K562 (cell line): Measurements from ENCODE around the gene SPATA24. TPM values are rescaled to one million over a fixed set of nuclear protein-coding genes. Genes with fewer than 3 reads are reported as not detected.

Source experiments
- ATAC-seq: fragments of 200-7000 bp; cut with Tn5 transposase; 3 replicates; pipeline ENCODE4 v1.9.1; 2020; ENCODE audit warnings: moderate library complexity
- BruUV-seq: library from RNA; stranded (reverse); fragments of 400-500 nt; replicated peaks from 2 replicates; lab custom pipeline; 2021; lab: Mats Ljungman, UMichigan
- CTCF ChIA-PET: fragments of 300-600 bp; formaldehyde crosslinking; extraction: SDS; loops from one replicate; lab custom pipeline; 2021; ENCODE audit warnings: low intra/inter-chr PET ratio; lab: Yijun Ruan, JAX
- POLR2A ChIA-PET: fragments of 300-600, 350-650 bp; sonication (Branson Sonifier 250); formaldehyde crosslinking; extraction: SDS; loops from one replicate; lab custom pipeline; 2021; ENCODE audit warnings: antibody characterized with exemption, inconsistent platforms; lab: Yijun Ruan, JAX
- DNase-seq, 4 experiments: peaks; one replicate each; pipeline versions ENCODE4 v3.0.0 to v3.0.0-alpha.2; 2011 to 2018; ENCODE audit warnings: low spot score in 3 of 4, mixed read lengths in 3 of 4; ENCODE audit errors: extremely low read depth in 1 of 4
- FAIRE-seq: peaks from 2 replicates; lab custom pipeline; 2011; peaks lifted over from hg19 to GRCh38; lab: Jason Lieb, UNC
- H2AFZ ChIP-seq: 2 replicates; pipeline ENCODE4 v1.6.0; 2011; ENCODE audit warnings: low read depth, low read length, control low read depth, inconsistent platforms
- H3K27ac ChIP-seq: fragments of 200-600 bp; 3 replicates; pipeline ENCODE4 v1.8.0; 2011; ENCODE audit warnings: low read depth, mild to moderate bottlenecking, control low read depth, inconsistent platforms, low read length, moderate library complexity, mixed read lengths; ENCODE audit errors: extremely low read depth
- H3K27me3 ChIP-seq, 2 experiments: fragments of 300-600 bp in 1 of 2; 2 replicates in 1 of 2; 3 replicates in 1 of 2; pipeline versions ENCODE4 v1.6.0 to v1.8.0; 2011; ENCODE audit warnings: inconsistent platforms in 2 of 2, low read length in 2 of 2, mild to moderate bottlenecking in 1 of 2, mixed read lengths in 1 of 2, moderate library complexity in 1 of 2; ENCODE audit not compliant: control insufficient read depth in 2 of 2, insufficient read depth in 2 of 2
- H3K36me3 ChIP-seq: fragments of 300-600 bp; 3 replicates; pipeline ENCODE4 v1.8.0; 2011; ENCODE audit warnings: mild to moderate bottlenecking, low read length, inconsistent platforms; ENCODE audit not compliant: control insufficient read depth, insufficient read depth
- H3K4me1 ChIP-seq, 2 experiments: fragments of 200-600 bp in 1 of 2; replicated peaks in 1 of 2; 2 replicates in 1 of 2; 3 replicates in 1 of 2; pipeline versions ENCODE4 v1.5.1 to v1.8.0; 2011; ENCODE audit warnings: inconsistent platforms in 2 of 2, low read length in 2 of 2, mild to moderate bottlenecking in 1 of 2, mixed read lengths in 1 of 2, moderate library complexity in 1 of 2; ENCODE audit not compliant: control insufficient read depth in 2 of 2, insufficient read depth in 2 of 2
- H3K4me2 ChIP-seq: 2 replicates; pipeline ENCODE4 v1.6.1; 2011; ENCODE audit warnings: low read length, control low read depth, inconsistent platforms, mixed read lengths; ENCODE audit not compliant: insufficient read depth
- H3K4me3 ChIP-seq: fragments of 200-600 bp; sonication (generic), shearing (Covaris generic); 2 replicates; pipeline ENCODE4 v1.5.1; 2016; ENCODE audit warnings: control low read depth, inconsistent platforms
- H3K79me2 ChIP-seq: fragments of 200-600 bp; 3 replicates; pipeline ENCODE4 v1.8.0; 2011; ENCODE audit warnings: low read length, inconsistent platforms; ENCODE audit not compliant: control insufficient read depth, insufficient read depth
- H3K9ac ChIP-seq, 2 experiments: 2 replicates each; pipeline versions ENCODE4 v1.6.0 to v1.6.1; 2011; ENCODE audit warnings: low read depth in 2 of 2, low read length in 2 of 2, control low read depth in 1 of 2, inconsistent platforms in 1 of 2, mild to moderate bottlenecking in 1 of 2, mixed read lengths in 1 of 2; ENCODE audit not compliant: insufficient read depth in 1 of 2
- H3K9me1 ChIP-seq: one replicate; pipeline ENCODE4 v1.6.0; 2011; ENCODE audit warnings: inconsistent platforms, mild to moderate bottlenecking, low read length, moderate library complexity; ENCODE audit not compliant: control insufficient read depth, insufficient read depth
- H3K9me3 ChIP-seq: replicated peaks from 2 replicates; pipeline ENCODE4 v1.5.1; 2011; ENCODE audit warnings: low read depth, low read length, inconsistent platforms; ENCODE audit not compliant: control insufficient read depth, insufficient read depth
- H4K20me1 ChIP-seq: replicated peaks from 2 replicates; pipeline ENCODE4 v1.6.1; 2011; ENCODE audit warnings: low read length, inconsistent platforms, mixed read lengths; ENCODE audit not compliant: control insufficient read depth, insufficient read depth
- NRF1 ChIP-seq, 2 experiments: fragments of 450-650 bp; IDR thresholded peaks in 1 of 2; conservative IDR thresholded peaks in 1 of 2; 2 replicates each; pipeline ENCODE4 v1.6.1; 2014; ENCODE audit warnings: mild to moderate bottlenecking in 2 of 2
- WGBS: fragments of 100-300 bp; shearing (Covaris generic); methylation state at CpG from one replicate; pipeline ENCODE4 v1.1.6; 2016; ENCODE audit warnings: low coverage, mixed read lengths; ENCODE audit not compliant: insufficient coverage; ENCODE audit errors: missing lambda C conversion rate; 5-methylcytosine and 5-hydroxymethylcytosine counted together
- in situ Hi-C: fragments of 300-500 bp; cut with MboI; formaldehyde crosslinking; loops from 4 replicates; pipeline ENCODE4 v1.15.0; 2018; ENCODE audit warnings: inconsistent platforms, mixed read lengths
- intact Hi-C: fragments of 100-400 bp; cut with micrococcal nuclease; formaldehyde crosslinking; loops from 2 replicates; pipeline ENCODE4 v1.14.2; 2022
- polyA plus RNA-seq, 8 experiments: library from polyadenylated mRNA; depleted of rRNA in 4 of 8; stranded (reverse) in 5 of 8; unstranded in 3 of 8; fragments of >200 nt; fragmentation: Nextera tagmentation in 2 of 8; fragmentation: Illumina TruSeq in 1 of 8; extraction: Ambion mirVana in 2 of 8; extraction: Trizol in 1 of 8; gene quantifications; 2 replicates each; pipeline versions ENCODE4 v1.2.1 to v1.2.3, GENCODE V29; 2011 to 2014; ENCODE audit warnings: inconsistent platforms in 1 of 8, missing spikeins in 1 of 8
- total RNA-seq, 7 experiments: library from RNA; depleted of rRNA in 6 of 7; stranded (reverse); fragments of >200 nt in 6 of 7; fragmentation: Illumina TruSeq in 2 of 7; extraction: Trizol in 2 of 7; gene quantifications; 2 replicates each; pipeline versions ENCODE4 v1.2.1 to v1.2.3, GENCODE V29; 2011 to 2021; ENCODE audit warnings: low replicate concordance in 1 of 7
- TF ChIP-seq, protein P1 (sequence below): sonication (generic); formaldehyde crosslinking; IDR thresholded peaks from 2 replicates; pipeline ENCODE4 v1.8.0; 2022; ENCODE audit warnings: missing genetic modification reagents, mild to moderate bottlenecking, moderate library complexity, borderline replicate concordance

Gene SPATA24
- total and polyA plus RNA-seq, 9 of the 15 experiments (the other 6 are each of a cell fraction or from before 2014, with no cell fraction given): 4.1 to 12.6 (median 8.0) TPM

DNA sequence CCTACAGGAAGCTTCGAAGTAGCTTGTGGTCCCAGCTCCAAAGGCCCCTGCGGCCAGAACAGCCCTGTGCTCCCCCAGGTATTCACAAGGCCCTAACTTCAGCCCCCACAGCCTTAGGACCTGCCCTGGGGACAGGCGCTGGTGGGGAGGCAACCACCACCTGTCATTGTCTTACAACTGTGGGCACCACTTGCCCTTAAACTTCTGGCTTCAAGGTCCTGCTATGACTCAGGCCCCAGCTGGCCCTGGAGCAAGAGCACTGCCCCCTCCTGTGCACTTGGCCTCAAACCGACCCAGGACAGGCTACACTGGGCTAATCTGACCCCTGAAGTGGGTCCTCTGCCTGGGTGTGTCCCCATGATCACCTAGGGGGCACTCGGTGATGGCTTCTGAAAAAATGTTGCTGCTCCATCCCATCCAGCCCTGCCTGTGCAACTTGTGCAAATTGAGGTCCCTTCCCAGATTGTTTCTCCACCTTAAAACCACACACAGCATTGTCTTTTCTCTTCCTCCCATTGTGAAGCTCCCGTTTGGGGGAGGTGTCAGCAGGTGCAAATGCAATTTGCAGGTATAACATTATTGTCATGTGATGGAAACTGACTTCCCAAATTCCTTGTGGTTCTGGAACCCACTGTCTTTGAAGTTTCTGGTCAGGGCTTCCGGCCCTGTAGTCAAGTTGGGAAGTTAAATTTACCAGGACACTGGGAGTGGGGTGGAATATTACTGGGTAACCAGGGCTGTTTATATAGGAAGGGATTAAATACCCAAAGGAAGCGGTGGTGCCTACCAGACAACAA is 7.8 kb downstream of the SPATA24 start:
- ChIA-PET POLR2A (interaction anchor here (0.6 to 1.1 kb wide), 6 partner anchors 22 to 811 kb away, joined by 3 to 4 read pairs (median 3); no protein-coding TSS in a partner anchor), CTCF (no interaction called here)
- Histone ChIP-seq H3K4me3 (no peak overlapping the region), H3K4me2 (no peak overlapping the region), H4K20me1 (no peaks in the 10 kb centered on the region), H3K27ac (no peak overlapping the region), H3K4me1 (peaks cover 7 to 9% of the 10 kb centered on the region in 2 experiments), H3K9ac (peak overlapping the region in 1 of 2 experiments; percentile 47; a peak in 2 of 4 replicates), H3K9me3 (no peaks in the 10 kb centered on the region; the same call in 1 of the 2 replicates), H3K9me1 (no peaks in the 10 kb centered on the region), H2AFZ (no peak overlapping the region), H3K79me2 (no peaks in the 10 kb centered on the region), H3K27me3 (no peaks in the 10 kb centered on the region), H3K36me3 (no peaks in the 10 kb centered on the region)
- in situ Hi-C loops (no loop called here), intact Hi-C loops (no loop called here)
- FAIRE-seq (no peak), ATAC-seq (peak; percentile 71), DNase-seq (peak in 1 of 4 experiments; percentile 33)
- BruUV-seq: no TSS peak
- 56% methylated on average over 8 of the region's 8 CpGs for WGBS
- TF ChIP-seq NRF1 (conservative IDR thresholded peaks at IDR 0.05 in 1 of 2, IDR thresholded peaks at IDR 0.05 in 1 of 2): no peak
- TF ChIP-seq, protein P1, sequence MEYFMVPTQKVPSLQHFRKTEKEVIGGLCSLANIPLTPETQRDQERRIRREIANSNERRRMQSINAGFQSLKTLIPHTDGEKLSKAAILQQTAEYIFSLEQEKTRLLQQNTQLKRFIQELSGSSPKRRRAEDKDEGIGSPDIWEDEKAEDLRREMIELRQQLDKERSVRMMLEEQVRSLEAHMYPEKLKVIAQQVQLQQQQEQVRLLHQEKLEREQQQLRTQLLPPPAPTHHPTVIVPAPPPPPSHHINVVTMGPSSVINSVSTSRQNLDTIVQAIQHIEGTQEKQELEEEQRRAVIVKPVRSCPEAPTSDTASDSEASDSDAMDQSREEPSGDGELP (CRISPR knock-in tag): peak; percentile 75; the same call in 1 of the 2 replicates
